ENCODE measurements around the gene DIO3. TPM values are rescaled to one million over a fixed set of nuclear protein-coding genes. Genes with fewer than 3 reads are reported as not detected.

The DIO3 gene
- total RNA-seq, 1 experiment from 2014 or later: not detected

DNA sequence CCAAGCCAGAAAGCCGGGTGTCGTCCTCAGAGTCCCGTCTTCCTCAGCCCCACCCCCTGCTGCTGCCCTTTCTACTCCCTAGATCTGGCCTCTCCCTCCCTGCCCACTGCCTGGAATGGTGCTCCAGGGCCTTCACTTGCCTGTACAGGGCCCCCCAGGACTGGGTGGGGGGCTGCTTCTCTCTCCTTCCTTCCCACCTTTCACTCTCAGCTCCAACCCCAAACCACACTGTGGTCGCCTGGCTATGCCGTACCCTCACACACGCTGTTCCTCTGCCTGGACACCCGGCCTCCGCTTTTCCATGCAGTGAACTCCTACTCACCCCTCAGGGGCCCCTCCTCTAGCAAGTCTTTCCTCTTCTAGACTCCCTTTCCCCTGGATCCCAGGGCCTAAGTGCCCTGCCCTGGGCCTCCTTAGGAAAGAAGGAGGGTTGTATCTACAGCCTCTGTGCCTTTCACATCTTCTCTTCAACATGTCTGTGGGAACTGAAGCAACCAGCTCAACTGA is 25.5 kb upstream of the DIO3 start:
- Histone ChIP-seq H3K4me1 (ENCODE audit: insufficient read depth, low read length) (no peaks in the 10 kb centered on the region), H4K5ac (ENCODE audit: insufficient read length, low read depth, low read length) (no peak overlapping the region), H2AK5ac (ENCODE audit: insufficient read length, low read length) (no peak overlapping the region), H2AFZ (ENCODE audit: low read length) (no peak overlapping the region), H2BK15ac (ENCODE audit: low read depth, low read length) (no peak overlapping the region), H3K4me2 (ENCODE audit: insufficient read depth, insufficient read length, low read length) (no peak overlapping the region), H4K8ac (replicated peaks; ENCODE audit: insufficient read length, low read depth, low read length) (no peak overlapping the region), H2BK5ac (ENCODE audit: insufficient read length, low read length) (no peak overlapping the region), H2BK120ac (ENCODE audit: low read depth, low read length, poor library complexity, severe bottlenecking) (no peak overlapping the region), H3K18ac (ENCODE audit: insufficient read length, low read depth, low read length) (no peak overlapping the region), H3K23me2 (ENCODE audit: insufficient read length, low read depth, low read length, poor library complexity, severe bottlenecking) (no peaks in the 10 kb centered on the region), H3K4ac (ENCODE audit: low read depth, low read length) (no peak overlapping the region), H3K9me3 (ENCODE audit: control insufficient read depth, low read depth, low read length) (no peaks in the 10 kb centered on the region), H3K9ac (ENCODE audit: extremely low read depth, insufficient read length, low read length) (no peak overlapping the region), H3K79me1 (ENCODE audit: insufficient read depth, low read depth, low read length, poor library complexity, severe bottlenecking) (no peaks in the 10 kb centered on the region), H3K23ac (ENCODE audit: insufficient read length, low read depth, low read length) (no peak overlapping the region), H3K56ac (ENCODE audit: insufficient read length, low read depth, low read length) (no peak overlapping the region), H3K27ac (ENCODE audit: insufficient read length, low read depth, low read length) (no peak overlapping the region), H4K91ac (ENCODE audit: insufficient read length, low read depth, low read length) (no peak overlapping the region), H3K27me3 (ENCODE audit: insufficient read depth, low read length) (no peaks in the 10 kb centered on the region), H3K79me2 (ENCODE audit: insufficient read depth, low read length) (no peaks in the 10 kb centered on the region), H2BK12ac (ENCODE audit: insufficient read length, low read depth, low read length) (no peak overlapping the region), H4K20me1 (ENCODE audit: control insufficient read depth, insufficient read depth, insufficient read length) (no peaks in the 10 kb centered on the region), H3T11ph (ENCODE audit: low read length) (no peak overlapping the region), H2BK20ac (ENCODE audit: low read depth, low read length, poor library complexity, severe bottlenecking) (no peak overlapping the region), H3K14ac (ENCODE audit: insufficient read depth, low read length) (no peak overlapping the region)
- Mint-ChIP-seq H3K4me3 (no peak overlapping the region), H3K27me3 (ENCODE audit: low read depth) (peaks cover 16% of the 10 kb centered on the region), H3K27ac (no peak overlapping the region), H3K4me1 (peaks cover 3 to 4% of the 10 kb centered on the region in 2 experiments; a peak in 3 of 4 replicates), H3K36me3 (ENCODE audit: insufficient read depth in 1 of 3, low read depth in 3 of 3) (no peaks in the 10 kb centered on the region; a peak in 1 of 7 replicates), H3K9me3 (no peaks in the 10 kb centered on the region; a peak in 2 of 5 replicates)
- DNase-seq: no peak
- no peak for TF ChIP-seq CTCF (conservative IDR thresholded peaks at IDR 0.05)
- WGBS (ENCODE audit: extremely low coverage, insufficient read length, low lambda C conversion rate): no CpG with 5 or more reads among the region's 8 CpGs

All from H9 (cell line).